ENCODE data around the gene ITPRID2.

DNA sequence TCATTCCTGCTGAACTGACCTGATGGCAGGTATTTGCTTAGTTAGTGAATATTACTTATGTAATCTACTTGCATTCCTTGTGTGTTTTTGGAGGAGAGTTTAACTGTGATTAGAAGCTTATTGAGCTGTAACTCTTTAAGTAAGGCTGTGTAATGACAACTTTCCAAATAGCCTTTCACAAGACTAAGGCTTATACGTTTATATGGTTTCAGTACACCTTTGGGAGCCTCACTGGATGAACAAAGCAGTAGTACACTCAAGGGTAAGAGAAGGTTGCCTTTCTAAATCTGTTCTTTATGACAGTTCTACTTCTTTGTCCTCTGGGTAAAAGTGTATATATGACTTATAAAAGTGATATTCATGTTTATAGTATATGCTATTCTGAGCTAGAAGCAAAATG, 4.3 kb downstream of the ITPRID2 start:
- TF ChIP-seq TAF1 (IDR thresholded peaks at IDR 0.05; ENCODE audit: borderline replicate concordance, insufficient read depth, low read length) (no peak), POLR2AphosphoS5 (IDR thresholded peaks at IDR 0.05; ENCODE audit: low read depth, low read length) (no peak), REST (IDR thresholded peaks at IDR 0.05; ENCODE audit: insufficient read depth in 1 of 2, low read depth in 2 of 2, low read length in 2 of 2) (no peak), SIN3A (IDR thresholded peaks at IDR 0.05; ENCODE audit: borderline replicate concordance, insufficient read depth, low read length) (no peak), FOXP2 (optimal IDR thresholded peaks at IDR 0.05; ENCODE audit: borderline replicate concordance, extremely low read depth, extremely low read length, insufficient read depth) (no peak)

Measured in PFSK-1 (cell line).